ENCODE results near the gene ZNF695. TPM values are rescaled to one million over a fixed set of nuclear protein-coding genes. Genes with fewer than 3 reads are reported as not detected.

The ZNF695 gene
- total RNA-seq, 1 experiment from 2014 or later, result 12.0 TPM

DNA sequence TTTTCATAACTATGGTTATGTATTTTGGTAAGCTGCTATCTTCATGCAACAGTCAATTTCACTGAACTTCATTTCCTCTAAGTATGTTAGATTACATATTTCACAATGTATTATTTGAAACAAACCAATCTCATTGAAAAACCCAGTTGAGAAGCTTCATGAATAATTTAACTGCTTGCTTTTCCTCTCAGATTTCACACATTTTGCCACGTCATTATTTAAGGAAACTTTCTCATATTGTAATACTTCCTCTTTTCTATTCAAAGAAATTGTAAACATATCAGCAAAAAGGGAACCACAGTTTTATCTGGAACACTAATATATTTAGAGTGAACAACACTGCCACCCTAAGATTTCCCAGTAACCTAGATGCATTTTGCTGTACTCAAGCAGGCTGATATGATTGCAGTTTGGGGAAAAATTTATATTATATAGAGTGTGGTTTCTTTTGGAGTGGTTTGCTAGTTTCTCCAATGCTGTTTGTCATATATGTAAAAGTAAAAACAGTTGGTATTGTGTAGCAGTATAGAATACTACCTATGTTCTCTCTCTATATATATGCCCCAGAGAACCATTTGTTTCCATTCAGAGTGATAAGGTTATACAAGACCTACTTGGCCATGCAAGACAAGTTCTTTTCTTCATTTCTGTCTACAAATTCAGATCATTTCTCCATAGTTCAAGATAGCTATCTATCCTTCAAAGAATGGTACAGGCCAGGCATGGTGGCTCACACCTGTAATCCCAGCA is 47.7 kb downstream of the ZNF695 start:
- no peak for DNase-seq (ENCODE audit: extremely low read depth, low read depth)

DNA sequence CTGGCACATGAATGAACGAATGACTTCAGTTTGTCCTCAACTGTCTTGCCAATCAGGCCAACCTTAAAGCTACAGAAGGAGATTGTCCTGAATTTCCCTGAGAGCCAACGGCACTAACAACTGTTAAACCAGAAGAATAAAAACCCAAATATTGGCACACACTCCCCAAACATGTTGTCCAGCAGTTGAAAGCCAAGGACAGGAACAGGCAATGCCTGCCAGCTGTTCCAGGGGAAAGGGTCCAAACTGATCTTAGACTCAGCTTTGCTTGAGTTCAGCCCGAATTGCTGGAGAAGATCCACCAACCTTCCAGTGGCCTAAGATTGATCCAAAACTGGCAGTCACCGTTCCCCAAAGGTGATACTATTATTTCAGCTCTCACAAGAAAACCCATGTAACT is 53.7 kb downstream of the ZNF695 start:
- no peak for DNase-seq (ENCODE audit: extremely low read depth, low read depth)

DNA sequence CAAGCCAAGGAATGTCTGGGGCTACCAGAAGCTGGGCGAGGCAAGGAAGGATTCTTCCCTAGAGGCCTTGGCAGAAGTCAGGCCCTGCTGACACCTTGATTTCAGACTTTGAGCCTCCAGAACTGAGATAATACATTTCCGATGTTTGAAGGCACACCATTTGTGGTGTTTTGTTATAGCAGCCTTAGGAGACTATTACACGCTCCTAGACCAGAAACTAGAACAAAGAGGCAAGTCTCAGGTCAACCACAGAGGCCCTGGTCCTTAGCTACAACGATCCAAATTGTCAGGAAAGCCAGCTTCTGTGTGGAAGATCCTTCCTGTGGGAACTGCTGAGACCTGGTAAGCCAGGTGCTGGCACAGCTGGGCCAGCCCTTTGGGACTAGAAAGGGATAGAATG is 56.4 kb downstream of the ZNF695 start:
- no peak for DNase-seq (ENCODE audit: extremely low read depth, low read depth)

DNA sequence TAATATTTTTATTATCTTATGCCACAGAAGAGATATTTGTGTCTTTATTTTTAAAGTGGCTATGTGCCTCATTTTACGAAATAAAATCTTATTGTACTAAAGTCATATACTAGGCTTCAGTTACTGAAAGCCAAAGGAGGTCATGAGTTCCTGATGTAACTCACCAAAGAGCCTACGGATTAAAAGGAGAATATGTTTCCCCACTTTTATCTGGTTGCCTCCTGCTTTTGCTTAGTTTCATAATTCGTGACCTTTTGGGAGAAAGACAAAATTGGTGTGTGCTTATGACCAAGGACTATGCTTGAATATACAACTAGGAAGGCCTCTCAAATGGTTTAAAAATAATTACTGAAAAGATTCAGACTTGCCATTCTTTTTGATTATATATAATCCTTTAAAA is 57.9 kb downstream of the ZNF695 start:
- no peak for DNase-seq (ENCODE audit: extremely low read depth, low read depth)

DNA sequence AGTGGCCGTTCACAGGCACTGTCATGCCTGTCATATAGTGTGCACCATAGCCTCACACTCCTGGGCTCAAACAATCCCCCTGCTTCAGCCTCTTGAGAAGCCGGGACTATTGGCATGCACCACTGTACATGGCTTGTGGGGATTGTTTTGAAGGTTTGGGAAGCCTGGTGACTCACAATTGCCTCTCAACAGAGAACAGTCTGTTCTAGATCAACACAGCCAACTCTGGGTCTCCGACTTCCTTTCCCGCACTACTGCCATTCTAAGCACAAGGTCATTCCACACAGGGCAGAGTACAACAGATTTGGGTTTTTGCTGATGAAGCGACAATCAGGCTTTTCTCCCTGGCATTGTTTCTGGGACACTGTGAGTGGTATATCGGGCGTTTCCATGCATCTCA is 60.6 kb downstream of the ZNF695 start:
- DNase-seq (ENCODE audit: extremely low read depth, low read depth), result no peak

DNA sequence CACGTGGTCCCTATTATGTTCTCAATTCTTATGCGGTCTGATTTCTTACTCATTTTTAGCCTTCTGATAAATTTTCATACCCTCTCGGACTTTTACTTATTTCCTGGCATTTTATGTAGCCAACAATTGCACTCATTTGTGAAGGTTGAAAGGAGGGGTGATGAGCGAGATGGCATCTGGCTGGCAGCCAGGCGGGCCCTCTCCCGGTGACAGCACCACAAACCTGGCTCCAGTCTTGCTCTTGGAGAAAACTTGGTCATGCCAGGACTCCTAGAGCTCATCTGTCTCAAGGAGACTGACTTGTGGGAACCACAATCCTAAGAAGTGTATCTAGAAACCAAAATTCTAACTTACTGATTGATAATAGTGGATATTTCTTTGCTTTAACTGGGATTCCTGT is 61.5 kb downstream of the ZNF695 start:
- DNase-seq (ENCODE audit: extremely low read depth, low read depth), result no peak

Other genes with a start within 250 kb of the ZNF695 start
- gene AHCTF1, start 76.1 kb downstream of the ZNF695 start, total RNA-seq (2014; rRNA removed; shearing (Covaris generic)), result 71.5 and 77.3 TPM in 2 replicates
- 8.0 and 8.1 TPM in 2 replicates for gene ZNF670, start 70.8 kb upstream of the ZNF695 start, total RNA-seq (2014; rRNA removed; shearing (Covaris generic))
- 14.1 and 15.3 TPM in 2 replicates for gene ZNF669, start 96.3 kb upstream of the ZNF695 start, total RNA-seq (2014; rRNA removed; shearing (Covaris generic))
- 54.2 and 57.3 TPM in 2 replicates for gene ZNF124, start 164.0 kb upstream of the ZNF695 start, total RNA-seq (2014; rRNA removed; shearing (Covaris generic))
- not detected in 2 replicates for gene VN1R5, start 248.0 kb upstream of the ZNF695 start, total RNA-seq (2014; rRNA removed; shearing (Covaris generic))